A549 (cell line): ENCODE measurements around the gene DAGLA. TPM values are rescaled to one million over a fixed set of nuclear protein-coding genes. Genes with fewer than 3 reads are reported as not detected.
A peak's percentile ranks its signal among the peaks of the same experiment; 100 is the strongest.

Experiments
- ATAC-seq, 2 experiments: fragments of 200-7000 bp in 1 of 2; fragments of >200 bp in 1 of 2; cut with Nextera tagmentation in 1 of 2; cut with Tn5 transposase in 1 of 2; 3 replicates each; pipeline versions ENCODE4 v1.8.0 to v1.9.1; 2018 to 2020; ENCODE audit warnings: mild to moderate bottlenecking in 1 of 2, moderate library complexity in 1 of 2
- CTCF ChIA-PET: fragments of 300-600 bp; sonication (Branson Sonifier 250); formaldehyde crosslinking; extraction: SDS; loops from one replicate; lab custom pipeline; 2021; ENCODE audit warnings: antibody characterized with exemption, inconsistent platforms; lab: Yijun Ruan, JAX
- POLR2A ChIA-PET: fragments of 350-600 bp; formaldehyde crosslinking; extraction: SDS; loops from one replicate; lab custom pipeline; 2021; ENCODE audit warnings: antibody characterized with exemption, inconsistent platforms; lab: Yijun Ruan, JAX
- DNase-seq, 2 experiments: peaks; one replicate each; pipeline versions ENCODE4 v3.0.0 to v3.0.0-alpha.2; 2011 to 2016; ENCODE audit warnings: low read depth in 1 of 2, low spot score in 1 of 2
- FAIRE-seq: peaks from 2 replicates; lab custom pipeline; 2011; peaks lifted over from hg19 to GRCh38; lab: Jason Lieb, UNC
- H3K27ac ChIP-seq, 2 experiments: fragments of >200 bp; sonication (Bioruptor Twin); formaldehyde crosslinking; 3 replicates each; pipeline ENCODE4 v1.5.1; 2016 to 2017
- H3K4me1 ChIP-seq: fragments of >200 bp; sonication (Bioruptor Twin); formaldehyde crosslinking; 3 replicates; pipeline ENCODE4 v1.6.1; 2016
- H3K4me2 ChIP-seq: fragments of >200 bp; sonication (Bioruptor Twin); formaldehyde crosslinking; 3 replicates; pipeline ENCODE4 v1.6.1; 2016
- H3K4me3 ChIP-seq: fragments of >200 bp; sonication (Bioruptor Twin); formaldehyde crosslinking; 3 replicates; pipeline ENCODE4 v1.5.1; 2016
- H3K9me3 ChIP-seq: fragments of >200 bp; sonication (Bioruptor Twin); formaldehyde crosslinking; 3 replicates; pipeline ENCODE4 v1.6.1; 2016
- CHD2 ChIP-seq: fragments of 150-350 bp; IDR thresholded peaks from 2 replicates; pipeline ENCODE4 v1.6.1; 2014; ENCODE audit warnings: low read length; ENCODE audit not compliant: partially characterized antibody
- CHD4 ChIP-seq: fragments of 200-600 bp; sonication (generic); IDR thresholded peaks from 2 replicates; pipeline ENCODE4 v1.6.1; 2016; ENCODE audit warnings: antibody characterized with exemption, mild to moderate bottlenecking, borderline replicate concordance
- EHF ChIP-seq: fragments of 250-450 bp; sonication (Bioruptor Pico); IDR thresholded peaks from 2 replicates; pipeline ENCODE4 v1.5.0; 2020; ENCODE audit warnings: mild to moderate bottlenecking
- EHMT2 ChIP-seq: fragments of 200-600 bp; sonication (generic); IDR thresholded peaks from 2 replicates; pipeline ENCODE4 v1.6.1; 2016; ENCODE audit warnings: antibody characterized with exemption, low read depth, mild to moderate bottlenecking, moderate library complexity
- FOSL2 ChIP-seq, 2 experiments: fragments of 450-650 bp in 1 of 2; fragments of >200 bp in 1 of 2; sonication (Bioruptor Twin) in 1 of 2; formaldehyde crosslinking; IDR thresholded peaks; 2 replicates each; pipeline versions ENCODE4 v1.5.0 to v1.6.1; 2016 to 2020; ENCODE audit warnings: mild to moderate bottlenecking in 1 of 2, moderate library complexity in 1 of 2
- HDAC2 ChIP-seq: fragments of 200-600 bp; sonication (generic); IDR thresholded peaks from 2 replicates; pipeline ENCODE4 v1.6.1; 2016
- JUN ChIP-seq, 2 experiments: fragments of >200 bp; sonication (Bioruptor Twin); formaldehyde crosslinking; IDR thresholded peaks; 2 replicates in 1 of 2; 3 replicates in 1 of 2; pipeline ENCODE4 v1.6.1; 2016 to 2017
- MAZ ChIP-seq: fragments of 150-350 bp; IDR thresholded peaks from 2 replicates; pipeline ENCODE4 v1.6.1; 2014; ENCODE audit warnings: antibody characterized with exemption, low read depth, low read length, borderline replicate concordance
- NFE2L2 ChIP-seq: fragments of 150-350 bp; conservative IDR thresholded peaks from 2 replicates; pipeline ENCODE4 v1.6.1; 2014; ENCODE audit warnings: low read length
- POLR2A ChIP-seq: IDR thresholded peaks from 2 replicates; pipeline ENCODE4 v1.6.1; 2012; ENCODE audit warnings: mild to moderate bottlenecking, low read length
- RAD21 ChIP-seq, 2 experiments: fragments of >200 bp in 1 of 2; sonication (Bioruptor Twin) in 1 of 2; formaldehyde crosslinking in 1 of 2; IDR thresholded peaks in 1 of 2; conservative IDR thresholded peaks in 1 of 2; 2 replicates in 1 of 2; 3 replicates in 1 of 2; pipeline ENCODE4 v1.6.1; 2012 to 2018; ENCODE audit warnings: inconsistent platforms in 1 of 2
- RARB ChIP-seq: fragments of 250-450 bp; sonication (Bioruptor Pico); IDR thresholded peaks from 2 replicates; pipeline ENCODE4 v1.8.0; 2021; ENCODE audit warnings: mild to moderate bottlenecking, moderate library complexity
- SMC3 ChIP-seq: fragments of >200 bp; sonication (Bioruptor Twin); formaldehyde crosslinking; IDR thresholded peaks from 3 replicates; pipeline ENCODE4 v1.6.1; 2018; ENCODE audit warnings: inconsistent platforms
- SREBF2 ChIP-seq: fragments of 450-650 bp; IDR thresholded peaks from 2 replicates; pipeline ENCODE4 v1.6.1; 2014; ENCODE audit warnings: mild to moderate bottlenecking, moderate library complexity
- WGBS: methylation state at CpG from one replicate; pipeline ENCODE4 v1.1.6; 2017; ENCODE audit errors: missing lambda C conversion rate; 5-methylcytosine and 5-hydroxymethylcytosine counted together
- polyA plus RNA-seq, 4 experiments: library from polyadenylated mRNA; depleted of rRNA in 3 of 4; stranded (reverse); fragments of >200 nt; fragmentation: RNase III in 1 of 4; extraction: RNeasy Plus Mini Kit Qiagen cat#74134 plus additional on column Dnase treatment in 1 of 4; gene quantifications; 2 replicates in 3 of 4; 3 replicates in 1 of 4; pipeline ENCODE4 v1.2.3, GENCODE V29; 2011 to 2017
- TF ChIP-seq, protein P1 (sequence below): fragments of >200 bp; sonication (Bioruptor Twin); formaldehyde crosslinking; IDR thresholded peaks from 3 replicates; pipeline ENCODE4 v1.5.1; 2016
- TF ChIP-seq, protein P2 (sequence below): fragments of 250-450 bp; sonication (Bioruptor Pico); IDR thresholded peaks from 2 replicates; pipeline ENCODE4 v1.5.0; 2021; ENCODE audit warnings: mild to moderate bottlenecking, moderate library complexity, borderline replicate concordance
- TF ChIP-seq, protein P3 (sequence below): fragments of >200 bp; sonication (Bioruptor Twin); formaldehyde crosslinking; IDR thresholded peaks from 3 replicates; pipeline ENCODE4 v1.6.1; 2016
- TF ChIP-seq, protein P4 (sequence below): fragments of 450-650 bp; IDR thresholded peaks from 2 replicates; pipeline ENCODE4 v1.6.1; 2014; ENCODE audit warnings: antibody characterized with exemption

Gene DAGLA
- polyA plus RNA-seq, 2 of the 4 experiments (the other 2 are of a cell fraction): 0.93 to 2.5 TPM

DNA sequence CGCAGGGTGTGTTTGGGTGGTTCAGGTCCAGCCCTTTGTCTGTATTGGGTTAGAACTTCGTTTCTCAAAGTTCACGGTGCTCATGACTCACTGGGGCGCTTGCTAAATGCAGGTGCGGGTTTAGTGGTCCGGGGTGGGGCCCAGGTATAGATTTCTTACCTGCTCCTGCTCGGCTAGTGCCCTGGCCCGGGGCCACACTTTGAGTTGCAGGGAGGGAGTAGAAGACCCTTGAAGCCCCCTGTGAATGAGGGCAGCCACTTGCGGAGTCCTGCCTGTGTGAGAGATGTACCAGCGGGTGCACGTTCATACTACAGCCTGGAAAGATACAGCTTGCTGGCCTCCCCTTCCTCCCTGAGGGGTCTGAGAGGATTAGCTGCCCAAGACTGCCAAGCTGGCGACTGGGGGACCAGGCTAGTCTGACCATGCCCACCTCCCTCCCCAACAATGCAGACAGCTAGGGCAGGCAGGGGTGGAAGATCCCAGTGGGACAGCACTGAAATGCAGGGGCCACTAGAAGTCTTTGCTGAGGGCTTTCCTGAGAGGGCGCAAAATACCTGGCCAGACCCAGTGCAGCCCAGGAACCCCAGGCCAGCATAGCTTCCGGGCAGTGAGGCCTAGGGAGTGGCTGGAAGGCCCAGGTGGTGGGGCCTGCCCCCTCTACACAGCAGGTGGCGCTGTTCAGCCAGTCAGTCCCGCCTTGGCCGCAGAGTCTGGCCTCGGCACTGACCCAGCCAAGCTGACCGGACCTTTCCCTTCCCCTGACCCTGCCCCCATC lies 67.2 kb downstream of the DAGLA start:
- FAIRE-seq: no peak
- TF ChIP-seq RAD21 (conservative IDR thresholded peaks at IDR 0.05 in 1 of 2, IDR thresholded peaks at IDR 0.05 in 1 of 2): peak; percentile 88 to 91
- peak; percentile 93 for TF ChIP-seq SMC3
- 0 out of 5 replicates have a peak, but pooled peaks of 1 of the 2 experiments have one; percentile 19 for TF ChIP-seq JUN (IDR thresholded peaks at IDR 0.05)
- no peak for TF ChIP-seq NFE2L2
- TF ChIP-seq, protein P1, sequence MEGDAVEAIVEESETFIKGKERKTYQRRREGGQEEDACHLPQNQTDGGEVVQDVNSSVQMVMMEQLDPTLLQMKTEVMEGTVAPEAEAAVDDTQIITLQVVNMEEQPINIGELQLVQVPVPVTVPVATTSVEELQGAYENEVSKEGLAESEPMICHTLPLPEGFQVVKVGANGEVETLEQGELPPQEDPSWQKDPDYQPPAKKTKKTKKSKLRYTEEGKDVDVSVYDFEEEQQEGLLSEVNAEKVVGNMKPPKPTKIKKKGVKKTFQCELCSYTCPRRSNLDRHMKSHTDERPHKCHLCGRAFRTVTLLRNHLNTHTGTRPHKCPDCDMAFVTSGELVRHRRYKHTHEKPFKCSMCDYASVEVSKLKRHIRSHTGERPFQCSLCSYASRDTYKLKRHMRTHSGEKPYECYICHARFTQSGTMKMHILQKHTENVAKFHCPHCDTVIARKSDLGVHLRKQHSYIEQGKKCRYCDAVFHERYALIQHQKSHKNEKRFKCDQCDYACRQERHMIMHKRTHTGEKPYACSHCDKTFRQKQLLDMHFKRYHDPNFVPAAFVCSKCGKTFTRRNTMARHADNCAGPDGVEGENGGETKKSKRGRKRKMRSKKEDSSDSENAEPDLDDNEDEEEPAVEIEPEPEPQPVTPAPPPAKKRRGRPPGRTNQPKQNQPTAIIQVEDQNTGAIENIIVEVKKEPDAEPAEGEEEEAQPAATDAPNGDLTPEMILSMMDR: peak; percentile 89
- TF ChIP-seq, protein P2, sequence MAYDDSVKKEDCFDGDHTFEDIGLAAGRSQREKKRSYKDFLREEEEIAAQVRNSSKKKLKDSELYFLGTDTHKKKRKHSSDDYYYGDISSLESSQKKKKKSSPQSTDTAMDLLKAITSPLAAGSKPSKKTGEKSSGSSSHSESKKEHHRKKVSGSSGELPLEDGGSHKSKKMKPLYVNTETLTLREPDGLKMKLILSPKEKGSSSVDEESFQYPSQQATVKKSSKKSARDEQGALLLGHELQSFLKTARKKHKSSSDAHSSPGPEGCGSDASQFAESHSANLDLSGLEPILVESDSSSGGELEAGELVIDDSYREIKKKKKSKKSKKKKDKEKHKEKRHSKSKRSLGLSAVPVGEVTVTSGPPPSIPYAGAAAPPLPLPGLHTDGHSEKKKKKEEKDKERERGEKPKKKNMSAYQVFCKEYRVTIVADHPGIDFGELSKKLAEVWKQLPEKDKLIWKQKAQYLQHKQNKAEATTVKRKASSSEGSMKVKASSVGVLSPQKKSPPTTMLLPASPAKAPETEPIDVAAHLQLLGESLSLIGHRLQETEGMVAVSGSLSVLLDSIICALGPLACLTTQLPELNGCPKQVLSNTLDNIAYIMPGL (CRISPR knock-in tag): no peak

DNA sequence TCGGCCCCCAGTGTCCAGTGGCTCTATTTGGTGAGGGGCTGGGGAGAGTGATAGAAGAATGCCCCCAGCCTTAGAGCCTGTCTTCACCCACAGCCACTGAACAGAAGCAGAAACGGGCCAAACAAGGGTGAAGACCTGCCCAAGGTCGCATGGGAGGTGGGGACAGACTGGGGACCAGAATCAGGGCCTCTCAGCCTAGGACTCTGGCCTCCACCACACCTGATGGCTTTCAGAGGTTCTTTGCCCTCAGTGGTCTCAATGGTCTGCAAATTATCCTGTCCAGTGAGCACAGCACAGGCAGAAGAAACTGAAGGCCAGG lies 67.7 kb downstream of the DAGLA start:
- WGBS: 78% methylated on average over 2 of the region's 3 CpGs
- Histone ChIP-seq H3K4me1 (peaks cover 14% of the 10 kb centered on the region), H3K9me3 (no peaks in the 10 kb centered on the region), H3K27ac (peak overlapping the region; percentile 25 to 64; a peak in 4 of 6 replicates), H3K4me3 (no peak overlapping the region), H3K4me2 (peak overlapping the region; percentile 37; the same call in 1 of the 3 replicates)
- no peak for FAIRE-seq
- TF ChIP-seq RAD21 (conservative IDR thresholded peaks at IDR 0.05 in 1 of 2, IDR thresholded peaks at IDR 0.05 in 1 of 2) (peak in 1 of 2 experiments; percentile 8; a peak in 1 of 5 replicates), FOSL2 (IDR thresholded peaks at IDR 0.05) (no peak), FOSL2 (CRISPR knock-in tag; IDR thresholded peaks at IDR 0.05) (no peak), MAZ (no peak)
- TF ChIP-seq, all 56 proteins: peak for 1
- ChIA-PET CTCF (interaction anchor here (0.6 to 11.1 kb wide), 34 partner anchors 10 to 363 kb away, joined by 3 to 156 read pairs (median 6); partner anchors contain the start of genes FEN1 and TMEM258), POLR2A (no interaction called here)
- no peak for DNase-seq
- ATAC-seq: peak in 1 of 2 experiments; percentile 11; a peak in 3 of 6 replicates

More for the DNA sequence above, 67.2 kb downstream of the DAGLA start:
- WGBS: 56% methylated on average over 11 of the region's 19 CpGs
- peak overlapping the region; percentile 37; the same call in 1 of the 3 replicates for H3K4me2 ChIP-seq
- ChIA-PET POLR2A (no interaction called here), CTCF (interaction anchor here (0.6 to 11.1 kb wide), 43 partner anchors 10 to 870 kb away, joined by 3 to 156 read pairs (median 4); partner anchors contain the start of genes FEN1 and TMEM258)
- peaks cover 14% of the 10 kb centered on the region for H3K4me1 ChIP-seq
- ATAC-seq (peak; percentile 76 to 93), DNase-seq (peak; percentile 78 to 79)
- no peaks in the 10 kb centered on the region for H3K9me3 ChIP-seq
- H3K4me3 ChIP-seq: no peak overlapping the region
- peak overlapping the region; percentile 40 to 70; a peak in 5 of 6 replicates for H3K27ac ChIP-seq

DNA sequence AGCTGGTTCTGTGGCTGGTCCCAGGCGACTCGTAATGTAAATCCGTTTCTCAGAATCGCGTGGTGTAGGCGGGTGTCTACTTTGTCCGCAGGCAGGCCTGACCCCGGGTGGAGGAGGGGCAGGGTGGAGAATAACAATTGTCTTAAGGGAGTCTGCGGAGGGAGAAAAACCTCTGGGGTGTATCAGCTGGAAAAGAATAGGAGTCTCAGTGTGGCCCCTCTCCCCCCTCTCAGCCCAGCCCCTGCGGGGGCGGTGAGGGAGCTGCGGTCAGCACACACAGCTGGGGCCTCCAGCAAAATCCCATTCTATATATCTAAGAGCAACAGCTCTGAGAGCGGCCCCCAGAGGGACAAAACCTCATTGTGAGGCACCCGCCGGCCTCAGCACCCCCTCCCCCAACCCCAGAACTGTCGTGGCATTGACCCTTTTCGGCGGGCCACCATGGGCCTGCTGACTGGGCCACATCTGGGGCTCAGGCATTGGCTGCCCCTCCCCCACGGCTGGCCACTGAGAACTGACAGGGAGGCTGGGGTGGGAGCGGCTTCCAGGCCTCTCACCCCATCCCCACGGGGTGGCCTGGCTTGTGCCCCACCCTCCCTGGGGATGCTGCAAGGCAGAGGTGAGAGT lies 69.5 kb downstream of the DAGLA start:
- Histone ChIP-seq H3K27ac (no peak overlapping the region), H3K4me1 (peaks cover 32% of the 10 kb centered on the region), H3K4me2 (no peak overlapping the region), H3K9me3 (no peaks in the 10 kb centered on the region), H3K4me3 (no peak overlapping the region)
- ChIA-PET POLR2A (no interaction called here), CTCF (interaction anchor here (0.9 to 11.1 kb wide), 16 partner anchors 8 to 359 kb away, joined by 3 to 156 read pairs (median 14); partner anchors contain the start of genes FEN1 and TMEM258)
- no peak for FAIRE-seq
- TF ChIP-seq SREBF2: no peak
- TF ChIP-seq HDAC2: no peak
- no peak for TF ChIP-seq CHD2
- no peak for TF ChIP-seq RARB (CRISPR knock-in tag)
- TF ChIP-seq, protein P2 (CRISPR knock-in tag): no peak
- TF ChIP-seq, protein P3, sequence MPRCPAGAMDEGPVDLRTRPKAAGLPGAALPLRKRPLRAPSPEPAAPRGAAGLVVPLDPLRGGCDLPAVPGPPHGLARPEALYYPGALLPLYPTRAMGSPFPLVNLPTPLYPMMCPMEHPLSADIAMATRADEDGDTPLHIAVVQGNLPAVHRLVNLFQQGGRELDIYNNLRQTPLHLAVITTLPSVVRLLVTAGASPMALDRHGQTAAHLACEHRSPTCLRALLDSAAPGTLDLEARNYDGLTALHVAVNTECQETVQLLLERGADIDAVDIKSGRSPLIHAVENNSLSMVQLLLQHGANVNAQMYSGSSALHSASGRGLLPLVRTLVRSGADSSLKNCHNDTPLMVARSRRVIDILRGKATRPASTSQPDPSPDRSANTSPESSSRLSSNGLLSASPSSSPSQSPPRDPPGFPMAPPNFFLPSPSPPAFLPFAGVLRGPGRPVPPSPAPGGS: no peak
- TF ChIP-seq EHF (CRISPR knock-in tag): no peak
- no peak for TF ChIP-seq EHMT2
- TF ChIP-seq POLR2A: no peak
- TF ChIP-seq, protein P4, sequence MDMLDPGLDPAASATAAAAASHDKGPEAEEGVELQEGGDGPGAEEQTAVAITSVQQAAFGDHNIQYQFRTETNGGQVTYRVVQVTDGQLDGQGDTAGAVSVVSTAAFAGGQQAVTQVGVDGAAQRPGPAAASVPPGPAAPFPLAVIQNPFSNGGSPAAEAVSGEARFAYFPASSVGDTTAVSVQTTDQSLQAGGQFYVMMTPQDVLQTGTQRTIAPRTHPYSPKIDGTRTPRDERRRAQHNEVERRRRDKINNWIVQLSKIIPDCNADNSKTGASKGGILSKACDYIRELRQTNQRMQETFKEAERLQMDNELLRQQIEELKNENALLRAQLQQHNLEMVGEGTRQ: no peak
- no peak for TF ChIP-seq NFE2L2
- no peak for TF ChIP-seq CHD4
- 83% methylated on average over 19 of the region's 21 CpGs for WGBS
- DNase-seq: no peak
- ATAC-seq: no peak
